ENCODE results near the gene RPS6KA2. TPM values are rescaled to one million over a fixed set of nuclear protein-coding genes. Genes with fewer than 3 reads are reported as not detected.

Gene RPS6KA2
- total RNA-seq, 3 donors from 2014 or later (not counting 1 experiment from before 2014, with no cell fraction given), result 2.8 to 4.5 (median 2.9) TPM

DNA sequence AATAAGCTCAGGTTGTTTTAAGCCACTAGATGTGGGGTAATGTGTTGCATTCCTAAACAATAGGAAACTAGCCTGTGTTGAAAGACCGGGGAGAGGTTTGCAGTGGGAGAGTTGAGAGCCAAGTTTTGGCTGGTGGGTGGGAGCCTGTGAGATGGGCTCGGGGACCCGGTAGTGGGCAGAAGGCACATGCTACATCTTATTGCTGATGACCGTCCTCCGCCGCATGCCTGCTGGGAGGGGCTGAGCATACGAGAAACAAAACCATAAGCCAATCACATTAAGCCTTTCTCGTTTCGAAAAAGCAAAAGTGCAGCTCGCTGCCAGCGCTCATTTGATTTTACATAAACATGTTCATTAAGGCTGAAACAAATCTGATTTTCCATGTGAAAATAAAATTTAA is 186.9 kb downstream of the RPS6KA2 start:
- H3K4me3 ChIP-seq (ENCODE audit: low read length), result no peak overlapping the region
- TF ChIP-seq, protein P1, sequence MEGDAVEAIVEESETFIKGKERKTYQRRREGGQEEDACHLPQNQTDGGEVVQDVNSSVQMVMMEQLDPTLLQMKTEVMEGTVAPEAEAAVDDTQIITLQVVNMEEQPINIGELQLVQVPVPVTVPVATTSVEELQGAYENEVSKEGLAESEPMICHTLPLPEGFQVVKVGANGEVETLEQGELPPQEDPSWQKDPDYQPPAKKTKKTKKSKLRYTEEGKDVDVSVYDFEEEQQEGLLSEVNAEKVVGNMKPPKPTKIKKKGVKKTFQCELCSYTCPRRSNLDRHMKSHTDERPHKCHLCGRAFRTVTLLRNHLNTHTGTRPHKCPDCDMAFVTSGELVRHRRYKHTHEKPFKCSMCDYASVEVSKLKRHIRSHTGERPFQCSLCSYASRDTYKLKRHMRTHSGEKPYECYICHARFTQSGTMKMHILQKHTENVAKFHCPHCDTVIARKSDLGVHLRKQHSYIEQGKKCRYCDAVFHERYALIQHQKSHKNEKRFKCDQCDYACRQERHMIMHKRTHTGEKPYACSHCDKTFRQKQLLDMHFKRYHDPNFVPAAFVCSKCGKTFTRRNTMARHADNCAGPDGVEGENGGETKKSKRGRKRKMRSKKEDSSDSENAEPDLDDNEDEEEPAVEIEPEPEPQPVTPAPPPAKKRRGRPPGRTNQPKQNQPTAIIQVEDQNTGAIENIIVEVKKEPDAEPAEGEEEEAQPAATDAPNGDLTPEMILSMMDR (IDR thresholded peaks at IDR 0.05), result no peak
- H3K9me3 Mint-ChIP-seq, result no peaks in the 10 kb centered on the region
- H3K4me1 ChIP-seq (ENCODE audit: control insufficient read depth, insufficient read depth, low read length), result peaks cover 22% of the 10 kb centered on the region
- DNase-seq (no peak), ATAC-seq (no peak)
- peaks cover 8% of the 10 kb centered on the region for H3K27me3 ChIP-seq (ENCODE audit: control insufficient read depth, insufficient read depth, low read length)
- no peak overlapping the region for H3K4me3 Mint-ChIP-seq
- H3K27ac Mint-ChIP-seq, result no peak overlapping the region
- H3K9me3 ChIP-seq (ENCODE audit: control insufficient read depth, insufficient read depth, low read length), result no peaks in the 10 kb centered on the region
- H3K27me3 Mint-ChIP-seq (ENCODE audit: low read depth in 2 of 2), result peaks cover 26 to 49% of the 10 kb centered on the region in 2 donors
- peaks cover 28 to 29% of the 10 kb centered on the region in 2 donors for H3K4me1 Mint-ChIP-seq
- 24% methylated on average over 11 of the region's 11 CpGs for WGBS (ENCODE audit: insufficient coverage)
- intact Hi-C loops (cut with micrococcal nuclease), result no loop called here
- H3K36me3 ChIP-seq (ENCODE audit: control insufficient read depth, insufficient read depth, low read length), result no peaks in the 10 kb centered on the region
- no peaks in the 10 kb centered on the region for H3K36me3 Mint-ChIP-seq
- no peak overlapping the region for H3K27ac ChIP-seq (ENCODE audit: low read length)

GRCh38 chr6:166439366-166440091 is 187.5 kb downstream of the RPS6KA2 start:
- DNase-seq (no peak), ATAC-seq (no peak)
- peaks cover 8% of the 10 kb centered on the region for H3K27me3 ChIP-seq (ENCODE audit: control insufficient read depth, insufficient read depth, low read length)
- no peak overlapping the region for H3K4me3 ChIP-seq (ENCODE audit: low read length)
- H3K36me3 ChIP-seq (ENCODE audit: control insufficient read depth, insufficient read depth, low read length), result no peaks in the 10 kb centered on the region
- H3K4me1 ChIP-seq (ENCODE audit: control insufficient read depth, insufficient read depth, low read length), result peaks cover 22% of the 10 kb centered on the region
- Mint-ChIP-seq H3K4me3 (no peak overlapping the region), H3K27ac (no peak overlapping the region), H3K36me3 (no peaks in the 10 kb centered on the region), H3K27me3 (ENCODE audit: low read depth in 2 of 2) (peaks cover 26 to 49% of the 10 kb centered on the region in 2 donors), H3K9me3 (no peaks in the 10 kb centered on the region), H3K4me1 (peaks cover 28 to 29% of the 10 kb centered on the region in 2 donors)
- intact Hi-C loops (cut with micrococcal nuclease), result loop anchor here (10.0 kb wide), 1 partner anchor 105 kb away; no protein-coding TSS in a partner anchor
- TF ChIP-seq, protein P1 (IDR thresholded peaks at IDR 0.05), result no peak
- no peak overlapping the region for H3K27ac ChIP-seq (ENCODE audit: low read length)
- 21% methylated on average over 8 of the region's 10 CpGs for WGBS (ENCODE audit: insufficient coverage)
- no peaks in the 10 kb centered on the region for H3K9me3 ChIP-seq (ENCODE audit: control insufficient read depth, insufficient read depth, low read length)

DNA sequence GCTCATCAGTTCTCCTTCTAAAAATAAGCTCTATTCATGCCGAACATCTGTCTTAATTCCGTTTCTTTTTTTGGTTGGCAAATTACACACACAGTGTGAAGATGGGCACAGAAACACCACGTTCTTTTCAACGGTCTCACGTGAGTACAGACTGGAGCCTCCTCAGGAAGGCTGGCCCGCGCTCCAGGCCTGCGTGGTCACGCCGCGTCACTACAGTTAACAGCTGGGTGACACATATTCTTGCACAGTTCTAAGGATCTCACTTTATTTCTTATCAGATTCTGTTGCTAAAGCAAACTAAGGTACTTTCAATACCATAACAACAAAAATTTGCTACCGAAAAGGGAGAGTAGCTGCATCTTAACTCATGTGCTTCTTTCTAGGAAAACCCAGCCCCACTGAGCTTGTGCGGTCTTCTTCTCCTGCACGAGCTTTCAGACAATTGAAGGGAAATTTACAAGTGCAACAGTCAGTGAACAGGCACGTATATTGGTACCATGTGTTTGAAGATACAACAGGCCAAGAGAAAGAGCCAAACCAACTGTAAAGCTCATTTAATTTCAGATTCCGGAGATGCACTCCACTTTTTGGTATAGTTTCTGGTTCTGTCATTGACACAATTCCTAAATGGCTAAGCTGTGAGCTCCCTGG is 188.7 kb downstream of the RPS6KA2 start:
- TF ChIP-seq, protein P1 (IDR thresholded peaks at IDR 0.05), result no peak
- Histone ChIP-seq H3K27ac (ENCODE audit: low read length) (no peak overlapping the region), H3K4me3 (ENCODE audit: low read length) (no peak overlapping the region), H3K9me3 (ENCODE audit: control insufficient read depth, insufficient read depth, low read length) (no peaks in the 10 kb centered on the region), H3K27me3 (ENCODE audit: control insufficient read depth, insufficient read depth, low read length) (peaks cover 8% of the 10 kb centered on the region), H3K36me3 (ENCODE audit: control insufficient read depth, insufficient read depth, low read length) (no peaks in the 10 kb centered on the region), H3K4me1 (ENCODE audit: control insufficient read depth, insufficient read depth, low read length) (peaks cover 22% of the 10 kb centered on the region)
- H3K27ac Mint-ChIP-seq, result peak overlapping the region in 1 of 2 donors; percentile 52
- H3K4me3 Mint-ChIP-seq, result no peak overlapping the region
- intact Hi-C loops (cut with micrococcal nuclease), result loop anchor here (10.0 kb wide), 1 partner anchor 106 kb away; no protein-coding TSS in a partner anchor
- ATAC-seq (peak in 2 of 3 donors; percentile 42 to 52), DNase-seq (no peak)
- WGBS (ENCODE audit: insufficient coverage), result 49% methylated on average over 16 of the region's 16 CpGs
- peaks cover 21 to 43% of the 10 kb centered on the region in 2 donors for H3K27me3 Mint-ChIP-seq (ENCODE audit: low read depth in 2 of 2)
- H3K9me3 Mint-ChIP-seq, result no peaks in the 10 kb centered on the region
- peaks cover 28 to 29% of the 10 kb centered on the region in 2 donors for H3K4me1 Mint-ChIP-seq
- H3K36me3 Mint-ChIP-seq, result no peaks in the 10 kb centered on the region

Measured in natural killer cell (primary cell).